Measurements from ENCODE around the gene FXYD3.

Gene FXYD3

DNA sequence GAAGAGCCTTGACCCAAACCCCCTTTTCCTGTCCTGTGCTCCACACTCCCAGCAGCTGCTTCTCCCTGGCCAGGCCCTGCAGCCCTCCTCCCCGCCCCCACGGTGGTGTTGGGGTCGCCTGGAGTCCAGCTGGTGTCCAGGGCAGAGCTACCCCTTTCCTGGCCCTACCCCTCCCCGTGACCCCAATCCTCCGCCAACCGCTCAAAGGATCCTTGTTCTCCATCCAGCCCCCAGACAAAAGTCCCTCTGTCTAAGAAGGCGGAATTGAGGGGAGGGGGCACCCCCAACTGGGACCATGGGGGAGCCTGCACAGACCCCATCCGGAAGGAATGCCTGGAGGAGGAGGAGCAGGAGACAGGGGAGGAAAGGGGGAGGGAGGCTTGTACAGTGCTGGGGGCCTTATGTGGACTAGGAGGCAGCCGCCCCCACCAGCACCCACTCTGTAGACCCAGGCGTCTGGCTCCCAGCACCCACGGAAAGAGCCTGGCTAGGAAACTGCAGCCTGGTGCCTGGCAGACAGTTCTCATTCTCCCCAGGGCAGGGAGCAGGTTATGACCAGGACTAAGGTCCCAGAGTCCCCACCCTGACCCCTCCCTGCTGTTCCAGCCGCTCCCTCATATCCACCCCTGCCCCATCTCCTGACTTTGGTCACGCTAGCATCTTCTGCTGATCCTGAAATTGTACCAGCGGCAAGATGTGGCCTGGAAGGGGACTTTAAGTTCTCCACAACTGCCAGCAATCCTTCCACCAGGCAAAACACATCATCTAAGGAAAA is at the start of gene FXYD3:
FXYD3 (plus strand) TSS at position 647 of the 775 bp plus-strand sequence. CDS start 3,554 bp downstream, outside the sequence.
- Mint-ChIP-seq H3K27ac (peak within 1 kb of the TSS; percentile 16), H3K9me3 (ENCODE audit: low read depth) (no peaks in the 10 kb centered on the region), H3K36me3 (no peaks in the 10 kb centered on the region), H3K4me1 (ENCODE audit: low read depth) (peaks cover 9% of the 10 kb centered on the region), H3K4me3 (no peak within 1 kb of the TSS), H3K27me3 (peaks cover 3% of the 10 kb centered on the region)

DNA sequence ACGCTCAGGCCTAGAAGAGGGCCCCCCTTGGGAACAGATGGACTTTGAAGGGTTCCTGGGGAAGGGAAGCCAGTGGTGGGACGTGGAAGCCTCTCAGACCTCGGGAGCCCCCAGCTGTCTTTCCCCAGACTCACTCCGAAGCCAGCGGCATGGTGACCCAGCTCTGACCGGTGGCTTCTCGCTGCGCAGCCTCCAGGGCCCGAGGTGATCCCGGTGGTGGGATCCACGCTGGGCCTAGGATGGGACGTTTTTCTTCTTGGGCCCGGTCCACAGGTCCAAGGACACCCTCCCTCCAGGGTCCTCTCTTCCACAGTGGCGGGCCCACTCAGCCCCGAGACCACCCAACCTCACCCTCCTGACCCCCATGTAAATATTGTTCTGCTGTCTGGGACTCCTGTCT is 49.5 kb upstream of the FXYD3 start:
- Mint-ChIP-seq H3K4me3 (no peak overlapping the region), H3K36me3 (no peaks in the 10 kb centered on the region), H3K4me1 (ENCODE audit: low read depth) (peaks cover 10% of the 10 kb centered on the region), H3K27ac (no peak overlapping the region), H3K9me3 (ENCODE audit: low read depth) (no peaks in the 10 kb centered on the region), H3K27me3 (no peaks in the 10 kb centered on the region)

- H3K9me3 Mint-ChIP-seq (ENCODE audit: low read depth), result no peaks in the 10 kb centered on the region
- H3K4me3 Mint-ChIP-seq, result no peak overlapping the region
- no peaks in the 10 kb centered on the region for H3K36me3 Mint-ChIP-seq
- peaks cover 10% of the 10 kb centered on the region for H3K4me1 Mint-ChIP-seq (ENCODE audit: low read depth)
- peak overlapping the region; percentile 50 for H3K27ac Mint-ChIP-seq
- no peaks in the 10 kb centered on the region for H3K27me3 Mint-ChIP-seq
Measured at GRCh38 chr19:35066691-35067563, 48.7 kb upstream of the FXYD3 start.

DNA sequence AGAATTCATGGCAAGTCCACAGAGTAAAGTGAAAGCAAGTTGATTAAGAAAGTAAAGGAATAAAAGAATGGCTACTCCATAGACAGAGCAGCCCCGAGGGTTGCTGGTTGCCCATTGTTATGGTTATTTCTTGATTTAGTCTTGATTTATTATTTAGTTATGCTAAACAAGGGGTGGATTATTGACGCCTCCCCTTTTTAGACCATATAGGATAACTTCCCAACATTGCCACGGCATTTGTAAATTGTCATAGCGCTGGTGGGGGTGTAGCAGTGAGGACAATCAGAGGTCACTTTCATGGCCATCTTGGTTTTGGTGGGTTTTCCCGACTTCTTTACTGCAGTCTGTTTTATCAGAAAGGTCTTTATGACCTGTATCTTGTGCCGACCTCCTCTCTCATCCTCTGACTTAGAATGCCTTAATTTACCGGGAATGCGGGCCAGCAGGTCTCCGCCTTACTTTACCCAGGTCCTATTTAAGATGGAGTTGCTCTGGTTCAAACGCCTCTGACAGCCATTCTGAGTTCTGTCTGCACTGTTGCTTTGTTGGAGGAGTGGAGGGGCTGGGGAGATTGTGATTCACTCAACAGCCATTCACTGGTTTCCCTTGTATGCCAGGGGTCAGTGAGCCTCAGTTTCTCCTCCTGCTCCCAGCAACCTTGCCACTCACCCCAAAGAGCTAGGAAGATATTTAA is 46.5 kb upstream of the FXYD3 start:
- Mint-ChIP-seq H3K36me3 (no peaks in the 10 kb centered on the region), H3K9me3 (ENCODE audit: low read depth) (no peaks in the 10 kb centered on the region), H3K27ac (no peak overlapping the region), H3K4me1 (ENCODE audit: low read depth) (peaks cover 5% of the 10 kb centered on the region), H3K27me3 (no peaks in the 10 kb centered on the region), H3K4me3 (no peak overlapping the region)

DNA sequence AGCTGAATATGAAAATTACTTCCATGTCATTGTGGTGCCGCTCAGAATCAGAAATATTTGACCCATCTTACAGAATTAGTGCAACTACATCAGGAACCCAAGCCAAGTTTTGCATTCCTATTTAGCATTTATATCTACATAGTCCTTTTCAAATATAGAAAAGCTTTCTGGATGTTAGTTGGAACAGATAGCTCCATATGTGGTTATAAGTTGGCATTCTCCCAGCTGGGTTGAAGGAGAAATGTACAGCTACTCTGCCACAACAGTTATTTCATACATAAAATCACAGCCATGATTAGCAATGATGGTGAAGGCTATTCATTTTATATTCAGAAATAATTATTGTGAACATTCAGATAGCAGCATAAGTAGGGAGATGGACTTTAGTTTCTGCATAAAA is 45.9 kb upstream of the FXYD3 start:
- Mint-ChIP-seq H3K4me1 (ENCODE audit: low read depth) (peaks cover 5% of the 10 kb centered on the region), H3K4me3 (no peak overlapping the region), H3K36me3 (no peaks in the 10 kb centered on the region), H3K9me3 (ENCODE audit: low read depth) (no peaks in the 10 kb centered on the region), H3K27ac (no peak overlapping the region), H3K27me3 (no peaks in the 10 kb centered on the region)

DNA sequence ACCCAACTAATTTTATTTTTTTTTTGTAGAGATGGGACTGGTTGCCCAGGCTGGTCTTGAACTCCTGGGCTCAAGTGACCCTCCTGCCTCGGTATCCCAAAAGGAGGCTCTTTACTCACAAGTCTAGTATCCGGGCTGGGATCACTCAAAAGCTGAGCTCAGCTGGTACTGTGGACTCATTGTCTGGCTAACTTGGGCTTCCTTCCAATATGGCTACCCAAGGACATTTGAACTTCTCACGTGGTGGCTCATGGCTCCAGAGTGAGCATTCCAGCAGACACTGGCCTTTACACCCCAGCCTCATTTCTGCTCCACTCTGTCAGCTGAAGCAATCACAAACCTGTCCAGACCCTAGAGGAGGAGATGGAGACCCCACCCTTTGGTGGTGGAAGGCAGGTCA is 45.2 kb upstream of the FXYD3 start:
- Mint-ChIP-seq H3K27ac (no peak overlapping the region), H3K4me3 (no peak overlapping the region), H3K9me3 (ENCODE audit: low read depth) (no peaks in the 10 kb centered on the region), H3K4me1 (ENCODE audit: low read depth) (peaks cover 5% of the 10 kb centered on the region), H3K27me3 (no peaks in the 10 kb centered on the region), H3K36me3 (no peaks in the 10 kb centered on the region)

- H3K4me1 Mint-ChIP-seq (ENCODE audit: low read depth), result no peaks in the 10 kb centered on the region
- no peak overlapping the region for H3K27ac Mint-ChIP-seq
- peaks cover 2% of the 10 kb centered on the region for H3K27me3 Mint-ChIP-seq
- H3K36me3 Mint-ChIP-seq, result no peaks in the 10 kb centered on the region
- no peaks in the 10 kb centered on the region for H3K9me3 Mint-ChIP-seq (ENCODE audit: low read depth)
- no peak overlapping the region for H3K4me3 Mint-ChIP-seq
Measured at GRCh38 chr19:35073516-35073915, 42.1 kb upstream of the FXYD3 start.

- Mint-ChIP-seq H3K27ac (no peak overlapping the region), H3K9me3 (ENCODE audit: low read depth) (no peaks in the 10 kb centered on the region), H3K36me3 (no peaks in the 10 kb centered on the region), H3K4me3 (no peak overlapping the region), H3K27me3 (peaks cover 2% of the 10 kb centered on the region), H3K4me1 (ENCODE audit: low read depth) (no peaks in the 10 kb centered on the region)
Measured at GRCh38 chr19:35073941-35074340, 41.7 kb upstream of the FXYD3 start.

DNA sequence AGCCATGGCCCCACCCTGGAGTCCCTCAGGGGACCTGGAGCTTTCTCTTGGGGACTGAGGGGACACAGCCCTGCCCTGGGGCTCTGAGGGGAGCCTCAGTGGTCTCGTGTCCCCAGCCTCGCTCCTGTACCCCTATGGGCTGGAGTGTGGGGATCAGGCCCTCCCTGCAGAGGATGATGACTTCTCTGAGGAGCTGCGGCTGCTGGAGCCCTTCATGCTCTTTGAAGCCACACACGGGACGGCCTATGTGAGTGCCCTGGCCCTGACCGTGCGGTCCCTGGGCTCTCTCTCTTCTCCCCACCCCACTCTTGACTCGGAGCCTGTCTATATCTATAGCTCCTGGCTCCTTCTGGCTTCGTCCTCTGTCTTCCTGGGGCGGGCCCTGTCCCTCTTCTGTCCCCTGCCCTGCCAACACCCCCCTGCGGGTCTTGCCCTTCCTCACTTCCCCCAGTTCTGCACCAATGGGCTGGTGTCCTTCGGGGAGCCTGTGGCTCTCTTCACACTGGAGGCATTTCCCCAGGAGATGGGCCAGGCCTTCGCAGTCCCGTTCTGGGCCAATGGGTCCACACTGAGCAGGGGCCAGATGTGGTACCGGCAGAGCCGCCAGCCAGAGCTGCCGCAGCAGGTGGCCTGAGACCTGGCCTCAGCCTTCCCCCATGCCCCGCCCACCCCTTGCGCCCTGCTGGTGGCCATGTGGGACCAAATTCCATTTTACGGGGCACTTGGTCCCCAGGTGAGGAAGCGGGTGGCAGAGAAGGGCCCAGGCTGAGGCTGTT is 41.0 kb upstream of the FXYD3 start:
- no peaks in the 10 kb centered on the region for H3K4me1 Mint-ChIP-seq (ENCODE audit: low read depth)
- H3K27ac Mint-ChIP-seq, result no peak overlapping the region
- H3K9me3 Mint-ChIP-seq (ENCODE audit: low read depth), result no peaks in the 10 kb centered on the region
- peaks cover 2% of the 10 kb centered on the region for H3K27me3 Mint-ChIP-seq
- no peaks in the 10 kb centered on the region for H3K36me3 Mint-ChIP-seq
- no peak overlapping the region for H3K4me3 Mint-ChIP-seq

GRCh38 chr19:35075202-35076025 is 40.2 kb upstream of the FXYD3 start:
- Mint-ChIP-seq H3K36me3 (no peaks in the 10 kb centered on the region), H3K4me1 (ENCODE audit: low read depth) (no peaks in the 10 kb centered on the region), H3K27ac (no peak overlapping the region), H3K27me3 (peaks cover 2% of the 10 kb centered on the region), H3K4me3 (no peak overlapping the region), H3K9me3 (ENCODE audit: low read depth) (no peaks in the 10 kb centered on the region)

- H3K9me3 Mint-ChIP-seq (ENCODE audit: low read depth), result no peaks in the 10 kb centered on the region
Measured at GRCh38 chr19:35076026-35076370, 39.6 kb upstream of the FXYD3 start.

GRCh38 chr19:35076657-35077056 is 39.0 kb upstream of the FXYD3 start:
- no peak overlapping the region for H3K4me3 Mint-ChIP-seq
- H3K36me3 Mint-ChIP-seq, result no peaks in the 10 kb centered on the region
- no peaks in the 10 kb centered on the region for H3K9me3 Mint-ChIP-seq (ENCODE audit: low read depth)
- no peak overlapping the region for H3K27ac Mint-ChIP-seq
- no peaks in the 10 kb centered on the region for H3K4me1 Mint-ChIP-seq (ENCODE audit: low read depth)
- H3K27me3 Mint-ChIP-seq, result peaks cover 2% of the 10 kb centered on the region

More at GRCh38 chr19:35076026-35076370, 39.6 kb upstream of the FXYD3 start:
- peaks cover 2% of the 10 kb centered on the region for H3K27me3 Mint-ChIP-seq
- no peak overlapping the region for H3K27ac Mint-ChIP-seq
- H3K36me3 Mint-ChIP-seq, result no peaks in the 10 kb centered on the region
- no peaks in the 10 kb centered on the region for H3K4me1 Mint-ChIP-seq (ENCODE audit: low read depth)
- H3K4me3 Mint-ChIP-seq, result no peak overlapping the region

- no peaks in the 10 kb centered on the region for H3K4me1 Mint-ChIP-seq (ENCODE audit: low read depth)
- H3K4me3 Mint-ChIP-seq, result no peak overlapping the region
- H3K9me3 Mint-ChIP-seq (ENCODE audit: low read depth), result no peaks in the 10 kb centered on the region
- H3K36me3 Mint-ChIP-seq, result no peaks in the 10 kb centered on the region
- H3K27ac Mint-ChIP-seq, result no peak overlapping the region
- H3K27me3 Mint-ChIP-seq, result peaks cover 2% of the 10 kb centered on the region
Measured at GRCh38 chr19:35077411-35078223, 38.0 kb upstream of the FXYD3 start.
